Activated naive CD8-positive, alpha-beta T cell treated with anti-CD3 and anti-CD28 coated beads, Interleukin-2, amount 50 U/mL, for 24 hours (primary cell): ENCODE measurements around the gene LRRK2.

Experiments used
- ATAC-seq: fragments of 150-1000 bp; cut with Tn5 transposase; one replicate; pipeline ENCODE4 v1.10.0; 2021
- DNase-seq: peaks from one replicate; pipeline ENCODE4 v3.0.0; 2021
- H3K27ac Mint-ChIP-seq: one replicate; pipeline ENCODE4 v1.8.0; 2021; ENCODE audit warnings: mild to moderate bottlenecking, mixed read lengths
- H3K27me3 Mint-ChIP-seq: one replicate; pipeline ENCODE4 v1.8.0; 2021; ENCODE audit warnings: mixed read lengths
- H3K36me3 Mint-ChIP-seq: one replicate; pipeline ENCODE4 v1.8.0; 2021; ENCODE audit warnings: low read depth, mixed read lengths
- H3K4me1 Mint-ChIP-seq: one replicate; pipeline ENCODE4 v1.8.0; 2021; ENCODE audit warnings: mixed read lengths
- H3K4me3 Mint-ChIP-seq: one replicate; pipeline ENCODE4 v1.8.0; 2021; ENCODE audit warnings: mild to moderate bottlenecking, moderate library complexity, mixed read lengths
- H3K9me3 Mint-ChIP-seq: one replicate; pipeline ENCODE4 v1.8.0; 2021; ENCODE audit warnings: mixed read lengths

The LRRK2 gene

GRCh38 chr12:40300490-40300889 is 75.7 kb downstream of the LRRK2 start:
- DNase-seq = no peak
- no peaks in the 10 kb centered on the region for H3K36me3 Mint-ChIP-seq
- no peaks in the 10 kb centered on the region for H3K9me3 Mint-ChIP-seq
- no peak overlapping the region for H3K27ac Mint-ChIP-seq
- H3K4me1 Mint-ChIP-seq = no peaks in the 10 kb centered on the region
- no peak for ATAC-seq
- H3K27me3 Mint-ChIP-seq = peaks cover 4% of the 10 kb centered on the region
- no peak overlapping the region for H3K4me3 Mint-ChIP-seq

GRCh38 chr12:40309001-40309400 is 84.2 kb downstream of the LRRK2 start:
- H3K36me3 Mint-ChIP-seq = no peaks in the 10 kb centered on the region
- ATAC-seq = no peak

GRCh38 chr12:40310211-40310610 is 85.4 kb downstream of the LRRK2 start:
- Mint-ChIP-seq H3K36me3 (no peaks in the 10 kb centered on the region), H3K9me3 (no peaks in the 10 kb centered on the region), H3K4me1 (no peaks in the 10 kb centered on the region), H3K27me3 (no peaks in the 10 kb centered on the region), H3K27ac (no peak overlapping the region), H3K4me3 (no peak overlapping the region)
- ATAC-seq (no peak), DNase-seq (no peak)

More at GRCh38 chr12:40309001-40309400, 84.2 kb downstream of the LRRK2 start:
- Mint-ChIP-seq H3K27me3 (peaks cover 2% of the 10 kb centered on the region), H3K27ac (no peak overlapping the region), H3K9me3 (no peaks in the 10 kb centered on the region), H3K4me3 (no peak overlapping the region), H3K4me1 (no peaks in the 10 kb centered on the region)
- DNase-seq = no peak

GRCh38 chr12:40312196-40312595 is 87.4 kb downstream of the LRRK2 start:
- no peak for ATAC-seq
- Mint-ChIP-seq H3K36me3 (no peaks in the 10 kb centered on the region), H3K4me1 (no peaks in the 10 kb centered on the region), H3K27ac (no peak overlapping the region), H3K9me3 (no peaks in the 10 kb centered on the region), H3K27me3 (no peaks in the 10 kb centered on the region), H3K4me3 (no peak overlapping the region)
- DNase-seq = no peak

- Mint-ChIP-seq H3K27me3 (no peaks in the 10 kb centered on the region), H3K9me3 (no peaks in the 10 kb centered on the region), H3K27ac (no peak overlapping the region), H3K36me3 (no peaks in the 10 kb centered on the region), H3K4me1 (no peaks in the 10 kb centered on the region), H3K4me3 (no peak overlapping the region)
- no peak for ATAC-seq
- DNase-seq = no peak
Measured at GRCh38 chr12:40312982-40313576, 88.3 kb downstream of the LRRK2 start.

GRCh38 chr12:40313928-40314327 is 89.1 kb downstream of the LRRK2 start:
- H3K36me3 Mint-ChIP-seq = no peaks in the 10 kb centered on the region
- H3K27ac Mint-ChIP-seq = no peak overlapping the region
- H3K9me3 Mint-ChIP-seq = no peaks in the 10 kb centered on the region
- no peaks in the 10 kb centered on the region for H3K27me3 Mint-ChIP-seq
- no peaks in the 10 kb centered on the region for H3K4me1 Mint-ChIP-seq
- no peak for ATAC-seq
- DNase-seq = no peak
- no peak overlapping the region for H3K4me3 Mint-ChIP-seq

- Mint-ChIP-seq H3K4me3 (no peak overlapping the region), H3K36me3 (no peaks in the 10 kb centered on the region), H3K27ac (no peak overlapping the region), H3K27me3 (no peaks in the 10 kb centered on the region), H3K4me1 (no peaks in the 10 kb centered on the region), H3K9me3 (no peaks in the 10 kb centered on the region)
- DNase-seq (no peak), ATAC-seq (no peak)
Measured at GRCh38 chr12:40314927-40315326, 90.1 kb downstream of the LRRK2 start.

- Mint-ChIP-seq H3K27me3 (no peaks in the 10 kb centered on the region), H3K4me3 (no peak overlapping the region), H3K36me3 (no peaks in the 10 kb centered on the region), H3K4me1 (no peaks in the 10 kb centered on the region), H3K27ac (no peak overlapping the region), H3K9me3 (no peaks in the 10 kb centered on the region)
- no peak for DNase-seq
- no peak for ATAC-seq
Measured at GRCh38 chr12:40315375-40315774, 90.6 kb downstream of the LRRK2 start.

GRCh38 chr12:40324261-40324660 is 99.5 kb downstream of the LRRK2 start:
- peaks cover 4% of the 10 kb centered on the region for H3K36me3 Mint-ChIP-seq

GRCh38 chr12:40325349-40325960 is 100.7 kb downstream of the LRRK2 start:
- no peak for ATAC-seq
- Mint-ChIP-seq H3K27me3 (peaks cover 2% of the 10 kb centered on the region), H3K36me3 (peaks cover 5% of the 10 kb centered on the region)

More at GRCh38 chr12:40324261-40324660, 99.5 kb downstream of the LRRK2 start:
- Mint-ChIP-seq H3K4me1 (no peaks in the 10 kb centered on the region), H3K9me3 (no peaks in the 10 kb centered on the region), H3K27ac (no peak overlapping the region), H3K4me3 (no peak overlapping the region), H3K27me3 (peaks cover 2% of the 10 kb centered on the region)
- DNase-seq (no peak), ATAC-seq (no peak)

GRCh38 chr12:40327535-40327934 is 102.7 kb downstream of the LRRK2 start:
- ATAC-seq = no peak
- Mint-ChIP-seq H3K27ac (no peak overlapping the region), H3K36me3 (peaks cover 5% of the 10 kb centered on the region), H3K4me1 (no peaks in the 10 kb centered on the region), H3K4me3 (no peak overlapping the region), H3K9me3 (peaks cover 9% of the 10 kb centered on the region), H3K27me3 (no peaks in the 10 kb centered on the region)
- no peak for DNase-seq

More at GRCh38 chr12:40325349-40325960, 100.7 kb downstream of the LRRK2 start:
- DNase-seq = no peak
- no peaks in the 10 kb centered on the region for H3K4me1 Mint-ChIP-seq
- H3K27ac Mint-ChIP-seq = no peak overlapping the region
- peaks cover 4% of the 10 kb centered on the region for H3K9me3 Mint-ChIP-seq
- H3K4me3 Mint-ChIP-seq = no peak overlapping the region

- H3K27me3 Mint-ChIP-seq = no peaks in the 10 kb centered on the region
- peaks cover 9% of the 10 kb centered on the region for H3K9me3 Mint-ChIP-seq
- DNase-seq = no peak
- H3K4me1 Mint-ChIP-seq = no peaks in the 10 kb centered on the region
- H3K27ac Mint-ChIP-seq = no peak overlapping the region
- no peak overlapping the region for H3K4me3 Mint-ChIP-seq
- peaks cover 5% of the 10 kb centered on the region for H3K36me3 Mint-ChIP-seq
- no peak for ATAC-seq
Measured at GRCh38 chr12:40330180-40330579, 105.4 kb downstream of the LRRK2 start.

- no peak overlapping the region for H3K4me3 Mint-ChIP-seq
- ATAC-seq (no peak), DNase-seq (no peak)
- peaks cover 9% of the 10 kb centered on the region for H3K9me3 Mint-ChIP-seq
- H3K36me3 Mint-ChIP-seq = peaks cover 3% of the 10 kb centered on the region
- H3K4me1 Mint-ChIP-seq = no peaks in the 10 kb centered on the region
- no peaks in the 10 kb centered on the region for H3K27me3 Mint-ChIP-seq
- H3K27ac Mint-ChIP-seq = no peak overlapping the region
Measured at GRCh38 chr12:40331886-40332285, 107.1 kb downstream of the LRRK2 start.

- DNase-seq (no peak), ATAC-seq (no peak)
- H3K27ac Mint-ChIP-seq = no peak overlapping the region
- no peaks in the 10 kb centered on the region for H3K36me3 Mint-ChIP-seq
- H3K4me3 Mint-ChIP-seq = no peak overlapping the region
- H3K9me3 Mint-ChIP-seq = peaks cover 2% of the 10 kb centered on the region
- H3K4me1 Mint-ChIP-seq = no peaks in the 10 kb centered on the region
- H3K27me3 Mint-ChIP-seq = no peaks in the 10 kb centered on the region
Measured at GRCh38 chr12:40335991-40336390, 111.2 kb downstream of the LRRK2 start.

- Mint-ChIP-seq H3K4me1 (no peaks in the 10 kb centered on the region), H3K36me3 (no peaks in the 10 kb centered on the region), H3K4me3 (no peak overlapping the region), H3K27me3 (no peaks in the 10 kb centered on the region), H3K27ac (no peak overlapping the region), H3K9me3 (no peaks in the 10 kb centered on the region)
- DNase-seq = no peak
- no peak for ATAC-seq
Measured at GRCh38 chr12:40336573-40337199, 111.9 kb downstream of the LRRK2 start.
